Kasumi-1 (cell line): ENCODE measurements around the gene CCPG1.
A peak's percentile ranks its signal among the peaks of the same experiment; 100 is the strongest.

Experiments
- DNase-seq, 2 experiments: peaks; one replicate each; lab custom pipeline; 2025; lab: John Stamatoyannopoulos, UW

Gene CCPG1

DNA sequence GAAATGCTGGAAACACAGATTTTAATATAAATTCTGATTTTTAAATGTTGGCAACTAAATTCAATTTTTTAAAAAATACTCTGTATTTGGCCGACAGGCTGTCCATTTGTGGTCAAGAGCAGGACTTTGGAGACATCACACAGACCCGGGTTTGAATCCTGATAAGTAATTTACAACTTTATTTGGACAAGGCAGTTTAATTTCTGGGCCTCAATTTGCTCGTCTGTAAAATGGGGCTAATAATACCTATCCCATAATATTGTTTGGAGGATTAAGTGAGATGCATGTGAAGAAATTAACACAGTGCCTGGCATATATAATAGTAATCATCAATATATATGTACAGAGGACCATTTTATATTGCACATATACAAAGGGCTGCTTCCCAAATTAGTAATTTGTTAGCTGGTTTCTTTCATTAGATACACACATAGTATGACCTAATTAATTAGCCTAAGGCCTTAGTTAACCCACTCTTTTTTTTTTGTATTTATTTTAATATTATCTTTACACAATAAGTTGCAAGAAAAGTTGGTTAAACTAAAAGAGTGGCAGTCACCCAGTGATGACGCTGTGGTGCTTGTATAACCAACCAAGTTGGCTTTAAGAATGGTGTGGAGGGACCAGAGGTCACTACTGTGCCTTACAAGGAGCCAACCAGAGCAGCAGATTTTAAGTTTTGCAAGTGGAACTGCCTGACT, 88.5 kb downstream of the CCPG1 start:
- peak; percentile 25 to 26 for DNase-seq

DNA sequence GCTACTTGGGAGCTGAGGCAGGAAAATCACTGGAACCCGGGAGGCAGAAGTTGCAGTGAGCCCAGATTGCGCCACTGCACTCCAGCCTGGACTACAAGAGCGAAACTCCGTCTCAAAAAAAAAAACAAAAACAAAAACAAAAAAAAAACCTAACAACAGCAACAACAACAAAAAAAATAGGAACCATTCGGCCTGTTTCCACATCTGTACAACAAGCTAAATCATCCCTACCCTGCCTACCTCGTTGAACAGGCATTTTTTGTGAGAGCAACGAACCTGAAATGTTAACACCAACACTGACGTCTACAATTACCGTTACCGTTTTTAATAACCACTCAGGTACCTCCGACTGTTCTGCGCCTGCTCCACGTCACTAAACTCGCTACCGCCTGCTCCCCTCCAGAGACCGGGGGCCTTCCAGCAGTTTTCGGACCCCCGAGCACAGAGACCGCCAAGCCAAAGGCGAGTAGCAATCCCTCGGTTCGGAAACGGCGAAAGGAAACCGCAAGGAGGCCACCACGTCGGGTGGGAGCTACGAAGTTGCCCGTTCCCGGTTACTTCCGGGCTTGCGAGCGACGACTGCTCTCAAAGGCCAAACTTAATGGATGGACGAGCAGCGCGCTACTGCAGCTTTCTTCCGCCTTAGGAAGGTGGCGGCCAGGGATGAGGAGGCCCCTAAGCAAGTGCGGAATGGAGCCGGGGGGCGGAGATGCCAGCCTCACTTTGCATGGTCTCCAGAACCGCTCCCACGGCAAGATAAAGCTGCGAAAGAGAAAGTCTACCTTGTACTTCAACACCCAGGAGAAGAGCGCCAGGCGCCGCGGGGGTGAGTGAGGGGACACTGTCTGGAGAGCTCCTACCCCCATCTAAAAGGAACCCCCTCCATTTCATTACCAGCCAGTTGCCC, 89.3 kb downstream of the CCPG1 start, which contains the start of the genes PIGB and PIGBOS1:
PIGB (plus strand) TSS at position 635 of the 907 bp plus-strand sequence; CDS start at position 664, 29 bp downstream.
PIGBOS1 (minus strand) TSS at position 536 of the 907 bp plus-strand sequence. CDS start 1,331 bp downstream, outside the sequence.
- peak; percentile 93 for DNase-seq
